NCI-H2227 (cell line): Measurements from ENCODE around the gene WIPI1.

Experiments
- DNase-seq: peaks from one replicate; lab custom pipeline; 2025; ENCODE audit not compliant: unreplicated experiment; lab: John Stamatoyannopoulos, UW

Gene WIPI1

GRCh38 chr17:68439656-68440290 lies 17.5 kb downstream of the WIPI1 start:
- no peak for DNase-seq

GRCh38 chr17:68437979-68438822 lies 19.1 kb downstream of the WIPI1 start:
- DNase-seq = no peak

- peak; percentile 75 for DNase-seq
These were observed 21.1 kb downstream of the WIPI1 start for GRCh38 chr17:68435876-68436842.

- no peak for DNase-seq
These were observed 21.9 kb downstream of the WIPI1 start for GRCh38 chr17:68435361-68435760.

- DNase-seq = no peak
These were observed 23.3 kb downstream of the WIPI1 start for GRCh38 chr17:68433911-68434508.

- DNase-seq = no peak
These were observed 24.1 kb downstream of the WIPI1 start for GRCh38 chr17:68433211-68433610.

GRCh38 chr17:68432086-68432864 lies 25.0 kb downstream of the WIPI1 start:
- no peak for DNase-seq

- peak; percentile 18 for DNase-seq
These were observed 25.6 kb downstream of the WIPI1 start for GRCh38 chr17:68431661-68432071.

GRCh38 chr17:68431045-68431608 lies 26.2 kb downstream of the WIPI1 start:
- DNase-seq = no peak

GRCh38 chr17:68429881-68430280 lies 27.4 kb downstream of the WIPI1 start:
- no peak for DNase-seq

- no peak for DNase-seq
These were observed 28.7 kb downstream of the WIPI1 start for GRCh38 chr17:68428498-68429172.

- no peak for DNase-seq
These were observed 29.7 kb downstream of the WIPI1 start for GRCh38 chr17:68427575-68427974.

GRCh38 chr17:68425979-68426378 lies 31.3 kb downstream of the WIPI1 start:
- no peak for DNase-seq

- DNase-seq = no peak
These were observed 32.4 kb downstream of the WIPI1 start for GRCh38 chr17:68424861-68425260.

- DNase-seq = no peak
These were observed 33.1 kb downstream of the WIPI1 start for GRCh38 chr17:68424203-68424602.

- no peak for DNase-seq
These were observed 34.0 kb downstream of the WIPI1 start for GRCh38 chr17:68423251-68423650.

GRCh38 chr17:68422821-68423220 lies 34.5 kb downstream of the WIPI1 start:
- DNase-seq = no peak

GRCh38 chr17:68421486-68421885 lies 35.8 kb downstream of the WIPI1 start:
- DNase-seq = no peak

GRCh38 chr17:68420065-68420464 lies 37.2 kb downstream of the WIPI1 start:
- no peak for DNase-seq
